GM19463 (cell line): ENCODE results near the gene KSR1.
A peak's percentile ranks its signal among the peaks of the same experiment; 100 is the strongest.

ENCODE experiments used
- ATAC-seq: cut with Tn5 transposase; IDR thresholded peaks from one replicate; pipeline ENCODE4 v1.9.1; 2021; ENCODE audit warnings: mild to moderate bottlenecking, moderate library complexity; ENCODE audit not compliant: unreplicated experiment

Gene KSR1

DNA sequence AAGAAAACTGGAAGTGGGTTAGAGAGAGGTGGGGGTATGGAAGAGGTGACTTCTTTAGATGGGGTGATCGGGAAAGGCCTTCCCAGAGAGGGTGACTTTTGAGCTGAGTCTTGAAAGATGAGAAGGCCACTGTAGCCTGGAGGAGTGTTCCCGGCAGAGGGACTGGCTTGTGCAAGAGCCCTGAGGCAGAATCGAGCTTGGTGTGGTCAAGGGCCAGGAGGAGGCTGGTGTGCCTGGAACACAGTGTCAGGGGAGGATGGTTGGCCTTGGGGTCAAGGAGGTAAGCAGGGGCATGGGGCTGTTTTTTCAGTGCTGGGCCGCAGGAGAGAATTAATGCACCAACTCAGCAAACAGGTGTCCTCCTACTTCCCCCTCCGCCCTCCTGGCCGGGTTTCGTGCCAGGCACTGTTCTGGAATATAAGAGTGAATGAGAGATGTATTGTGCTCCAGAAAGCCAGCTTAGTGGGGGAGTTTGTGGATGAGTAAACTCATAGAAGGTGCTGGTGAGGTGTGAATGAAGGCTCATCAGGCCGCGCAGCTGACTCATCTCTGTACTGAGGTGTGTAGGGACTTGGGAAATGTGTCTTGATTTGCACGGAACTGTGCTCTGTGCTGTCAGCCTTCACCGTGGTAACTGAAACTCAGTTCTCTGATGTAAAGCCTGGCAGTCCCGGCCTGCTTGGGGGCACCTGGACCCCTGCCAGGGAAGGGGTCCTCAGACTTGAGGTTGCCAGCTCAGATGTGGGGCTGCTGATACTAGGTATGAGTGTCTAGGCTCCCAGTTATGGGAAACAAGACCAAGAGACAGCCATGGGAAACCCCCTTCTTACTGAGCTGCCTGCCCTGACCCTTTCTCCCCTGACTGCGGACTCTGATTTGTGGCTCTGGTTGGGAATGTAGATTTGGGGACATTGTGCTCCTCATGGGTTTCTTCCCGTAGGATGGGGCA is 15.3 kb downstream of the KSR1 start:
- ATAC-seq, result peak; percentile 59

DNA sequence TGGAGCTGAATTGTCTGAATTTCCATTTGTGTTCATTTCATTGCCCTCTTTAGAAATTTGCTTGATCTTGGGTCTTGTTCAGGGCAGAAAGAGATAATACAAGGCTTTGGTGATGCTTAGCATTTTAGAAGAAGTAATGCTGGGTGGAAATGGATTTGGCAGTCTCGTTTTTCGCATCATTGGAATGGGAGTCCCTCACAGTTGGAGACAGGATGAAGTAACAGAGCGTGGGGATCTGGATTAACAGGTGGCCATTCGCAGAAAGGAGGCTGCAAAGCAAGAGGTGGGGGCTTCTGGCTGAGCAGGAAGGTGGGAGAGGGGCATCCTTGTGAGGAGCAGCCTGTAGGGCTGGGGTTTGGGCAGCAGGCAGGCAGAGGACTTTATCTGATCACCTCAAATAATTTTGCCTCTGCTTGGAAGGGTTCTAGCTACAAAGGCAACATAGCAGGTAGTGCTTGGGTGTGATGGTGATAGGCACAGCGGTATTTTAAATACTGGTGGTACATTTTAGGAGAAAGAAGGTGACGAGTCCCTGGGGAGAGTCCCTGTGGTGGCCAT is 17.0 kb downstream of the KSR1 start:
- no peak for ATAC-seq

DNA sequence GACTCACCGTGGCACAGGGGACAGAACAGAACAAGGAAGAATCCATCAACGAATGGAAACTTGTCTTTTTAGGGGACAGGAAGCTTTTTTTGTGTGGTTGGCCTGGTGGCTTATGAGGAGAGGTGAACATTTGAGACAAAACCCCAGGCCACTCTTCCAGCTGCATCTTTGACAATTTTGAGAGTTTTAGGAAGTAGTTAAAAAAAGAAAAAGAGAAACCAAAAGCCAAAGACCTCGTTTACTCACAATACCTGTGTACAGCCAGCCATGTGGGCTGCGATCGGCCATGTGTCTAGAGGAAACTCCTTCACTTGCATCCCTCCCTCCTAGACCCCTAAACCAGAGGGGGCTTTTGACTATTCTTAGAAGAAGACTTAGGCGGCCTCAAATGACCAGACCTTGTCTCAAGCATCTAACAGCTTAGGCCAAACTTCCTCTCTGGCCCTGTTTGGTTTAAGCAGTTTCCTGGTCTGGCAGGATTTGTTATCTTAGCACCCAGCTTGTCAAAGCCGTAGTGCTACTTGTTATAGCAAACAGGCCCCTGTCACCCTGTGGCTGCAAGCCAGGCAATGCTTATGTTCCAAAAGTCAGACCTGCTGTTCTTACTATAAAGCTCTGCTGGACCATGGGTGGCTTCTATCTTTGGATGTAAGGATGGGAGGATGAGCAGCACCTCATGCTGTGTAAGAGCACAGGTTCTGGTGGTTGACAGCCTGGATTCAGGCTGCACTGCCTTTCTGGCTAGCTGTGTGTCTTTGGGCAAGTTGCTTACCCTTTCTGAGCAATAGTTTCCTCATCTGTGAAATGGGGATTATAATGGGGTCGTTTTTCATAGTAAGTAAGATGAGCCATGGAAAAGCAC is 17.7 kb downstream of the KSR1 start:
- peak; percentile 18 for ATAC-seq

DNA sequence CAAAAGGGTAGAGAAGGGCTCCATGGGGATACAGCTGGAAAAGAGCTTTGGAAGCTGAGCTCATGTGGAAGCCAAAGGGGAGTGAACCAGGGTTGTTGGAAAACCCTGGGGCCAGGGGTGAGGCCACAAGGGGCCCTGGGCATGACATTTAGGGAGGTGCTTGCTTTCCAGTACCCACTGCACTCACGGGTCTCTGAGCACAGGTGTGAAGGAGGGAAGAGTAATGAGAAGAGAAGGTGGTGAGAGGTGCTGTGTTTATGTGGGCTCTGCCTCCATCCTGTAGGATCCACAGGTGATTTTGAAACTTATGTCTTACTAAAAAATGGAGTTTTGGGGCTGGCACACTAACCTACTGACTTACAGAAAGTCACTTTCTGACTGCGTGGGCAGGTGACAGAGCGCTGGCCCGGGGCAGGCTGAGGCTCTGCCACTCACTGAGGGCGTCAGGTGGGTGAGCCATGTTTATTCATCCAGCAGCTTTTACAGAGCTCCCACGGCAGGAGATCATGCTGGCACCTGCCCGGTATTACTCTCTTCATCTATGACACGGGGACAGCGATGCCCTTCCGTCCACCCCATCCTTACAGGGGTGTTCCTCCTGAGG is 18.9 kb downstream of the KSR1 start:
- no peak for ATAC-seq

DNA sequence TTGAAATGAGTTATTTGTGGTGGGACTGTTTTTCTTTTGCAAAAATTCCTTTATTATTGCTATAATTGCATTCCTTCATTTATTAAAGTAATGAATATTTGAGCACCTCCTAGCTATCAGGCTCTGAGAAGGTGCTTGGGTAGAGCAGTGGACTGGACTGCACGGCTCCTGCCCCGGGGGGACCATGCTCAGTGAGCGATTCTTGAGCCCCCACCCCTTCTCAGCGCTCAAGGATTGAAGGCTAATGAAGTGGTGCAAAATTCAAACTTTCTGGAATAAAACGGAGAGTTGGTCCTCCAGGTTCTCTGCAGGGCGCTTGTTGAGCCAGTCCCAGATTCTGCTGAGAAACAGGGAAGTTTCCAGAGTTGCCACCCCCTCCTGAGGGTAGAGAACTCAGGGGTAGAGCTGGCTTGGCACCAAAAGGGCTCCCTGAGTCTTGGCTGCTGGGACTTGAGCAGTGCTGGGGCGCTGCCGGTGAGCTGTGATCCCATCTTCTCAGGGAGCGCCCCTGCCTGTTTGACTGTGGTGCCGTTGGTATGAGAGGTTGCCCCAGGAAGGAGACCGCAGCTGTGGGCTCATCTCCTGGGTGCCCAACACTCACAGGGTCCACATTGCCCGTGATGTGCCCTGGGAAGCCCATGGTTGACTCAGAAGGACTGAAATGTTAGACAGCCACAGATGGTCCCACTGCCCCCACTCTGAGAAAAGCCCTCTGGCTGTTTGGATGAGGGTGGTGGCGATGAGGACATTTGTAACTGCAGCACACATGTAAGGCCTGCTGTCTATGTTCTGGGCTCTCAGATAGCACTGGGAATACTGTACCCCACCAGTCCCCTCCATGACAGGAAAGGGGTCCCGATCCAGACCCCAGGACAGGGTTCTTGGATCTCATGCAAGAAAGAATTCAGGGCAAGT is 20.0 kb downstream of the KSR1 start:
- ATAC-seq, result no peak

DNA sequence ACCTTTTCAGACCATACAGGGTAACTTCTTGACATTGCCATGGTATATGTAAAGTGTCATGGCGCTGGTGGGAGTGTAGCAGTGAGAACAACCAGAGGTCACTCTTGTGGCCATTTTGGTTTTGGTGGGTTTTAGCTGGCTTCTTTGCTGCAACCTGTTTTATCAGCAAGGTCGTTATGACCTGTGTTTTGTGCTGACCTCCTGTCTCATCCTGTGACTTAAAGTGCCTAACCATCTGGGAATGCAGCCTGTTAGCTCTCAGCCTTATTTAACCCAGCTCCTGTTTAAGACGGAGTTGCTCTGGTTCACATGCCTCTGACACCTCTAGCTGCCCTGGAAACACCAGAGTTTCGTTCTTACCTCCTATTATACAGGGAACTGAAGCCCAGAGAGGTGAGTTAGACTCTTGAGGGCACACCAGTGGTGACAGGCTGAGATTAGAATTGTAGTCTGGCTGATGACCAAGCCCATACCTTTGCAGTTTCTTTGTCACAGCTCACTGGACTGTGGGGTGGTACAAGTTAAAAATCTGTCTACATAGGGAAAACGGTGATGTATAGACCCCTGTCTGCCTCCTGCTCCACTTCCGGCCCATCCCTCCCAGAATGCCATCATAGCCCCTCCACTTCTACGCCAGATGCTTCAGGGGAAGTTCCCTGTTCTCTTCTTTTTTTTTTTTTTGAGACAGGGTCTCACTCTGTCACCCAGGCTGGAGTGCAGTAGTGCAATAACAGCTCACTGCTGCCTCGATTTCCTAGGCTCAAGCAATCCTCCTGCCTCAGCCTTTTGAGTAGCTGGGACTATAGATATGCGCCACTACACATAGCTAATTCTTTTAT is 21.0 kb downstream of the KSR1 start:
- peak; percentile 48 for ATAC-seq

DNA sequence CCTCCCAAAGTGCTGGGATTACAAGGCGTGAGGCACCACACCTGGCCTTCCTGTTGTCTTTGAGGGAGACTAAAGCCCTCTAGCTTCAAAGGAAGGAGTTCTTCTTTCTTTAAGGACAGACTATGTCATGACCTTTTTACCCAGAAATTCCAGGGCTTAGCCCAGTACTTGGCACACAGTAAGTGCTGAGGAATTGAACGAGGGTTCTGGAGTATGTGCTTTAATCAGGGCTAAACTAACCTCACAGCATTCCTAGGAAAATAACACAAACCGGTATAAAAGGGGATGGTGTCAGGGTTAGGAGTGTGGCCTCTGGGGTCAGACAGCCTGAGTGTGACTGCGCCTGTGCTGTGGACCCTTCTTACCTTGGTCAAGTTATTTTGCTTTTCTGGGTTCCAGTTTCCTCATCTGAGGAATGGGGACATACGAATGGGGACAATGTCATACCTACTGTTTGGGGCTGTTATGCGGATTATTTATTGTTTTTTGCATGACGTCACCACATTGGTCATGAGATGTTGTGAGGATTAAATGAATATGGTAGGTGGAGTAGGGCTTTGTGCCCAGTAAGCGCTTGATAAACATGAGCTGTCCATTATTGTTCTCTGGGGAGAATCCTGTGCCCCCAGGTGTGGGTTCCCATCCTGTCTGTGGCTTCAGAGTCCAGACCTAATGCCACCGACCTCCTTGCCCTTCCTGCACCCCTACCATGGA is 21.9 kb downstream of the KSR1 start:
- ATAC-seq, result no peak

DNA sequence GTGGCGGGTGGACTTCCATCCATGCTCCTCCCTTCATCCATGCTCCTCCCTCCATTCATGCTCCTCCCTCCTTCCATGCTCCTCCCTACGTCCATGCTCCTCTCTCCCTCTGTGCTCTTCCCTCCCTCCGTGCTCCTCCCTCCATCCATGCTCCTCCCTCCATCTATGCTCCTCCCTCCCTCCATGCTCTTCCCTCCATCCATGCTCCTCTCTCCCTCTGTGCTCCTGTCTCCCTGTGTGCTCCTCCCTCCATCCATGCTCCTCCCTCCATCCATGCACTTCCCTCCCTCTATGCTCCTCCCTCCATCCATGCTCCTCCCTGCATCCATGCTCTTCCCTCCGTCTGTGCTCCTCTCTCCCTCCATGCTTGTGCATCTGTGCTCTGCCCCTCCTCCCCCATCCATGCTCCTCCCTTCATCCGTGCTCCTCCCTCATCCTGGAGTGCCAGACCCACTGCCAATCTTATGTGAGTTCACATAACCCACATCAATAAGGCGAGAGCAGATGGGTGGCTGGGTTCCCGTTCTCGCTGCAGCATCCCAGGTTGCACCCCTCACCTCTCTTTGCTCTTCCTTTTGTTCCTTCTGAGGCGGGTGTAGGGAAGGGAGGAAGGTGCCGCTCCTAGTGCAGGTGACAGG is 22.8 kb downstream of the KSR1 start:
- ATAC-seq, result no peak

DNA sequence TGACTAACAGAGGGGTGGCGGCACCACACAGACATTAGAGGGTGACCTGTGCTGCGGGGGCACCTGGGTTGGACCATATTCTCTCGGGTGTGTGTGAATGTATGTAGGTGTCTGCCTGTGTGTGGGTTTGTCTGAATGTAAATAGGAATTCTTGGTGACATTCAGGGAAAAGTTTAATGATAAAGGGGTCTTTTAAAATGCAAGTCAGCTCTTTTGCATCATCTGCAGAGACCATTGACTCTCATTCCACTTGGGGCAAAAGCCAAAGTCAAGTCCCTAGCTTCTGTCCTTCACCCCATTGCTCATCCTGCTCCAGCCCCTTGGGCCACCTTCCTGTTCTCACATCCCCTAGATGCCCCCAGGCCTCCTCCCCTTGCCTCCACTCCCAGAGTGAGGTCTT is 23.6 kb downstream of the KSR1 start:
- no peak for ATAC-seq

DNA sequence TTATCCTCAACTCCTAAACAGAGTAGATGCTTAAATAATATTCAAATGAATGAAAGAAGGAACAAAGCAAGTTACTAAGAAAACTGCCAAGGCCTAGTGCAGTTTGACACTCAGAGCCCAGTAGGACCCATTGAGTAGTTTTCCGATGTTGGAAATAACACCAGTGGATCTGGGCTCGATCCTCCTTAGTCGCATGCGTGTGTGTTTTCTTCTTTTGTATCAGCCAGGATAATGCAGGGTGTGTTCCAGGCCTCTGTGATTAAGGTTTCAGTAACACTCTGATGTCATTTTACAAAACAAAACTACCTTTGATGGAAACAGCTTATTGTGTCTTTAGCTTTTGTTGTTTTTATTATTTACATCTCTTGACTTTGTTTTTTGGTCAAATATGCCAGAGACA is 24.5 kb downstream of the KSR1 start:
- ATAC-seq, result no peak

DNA sequence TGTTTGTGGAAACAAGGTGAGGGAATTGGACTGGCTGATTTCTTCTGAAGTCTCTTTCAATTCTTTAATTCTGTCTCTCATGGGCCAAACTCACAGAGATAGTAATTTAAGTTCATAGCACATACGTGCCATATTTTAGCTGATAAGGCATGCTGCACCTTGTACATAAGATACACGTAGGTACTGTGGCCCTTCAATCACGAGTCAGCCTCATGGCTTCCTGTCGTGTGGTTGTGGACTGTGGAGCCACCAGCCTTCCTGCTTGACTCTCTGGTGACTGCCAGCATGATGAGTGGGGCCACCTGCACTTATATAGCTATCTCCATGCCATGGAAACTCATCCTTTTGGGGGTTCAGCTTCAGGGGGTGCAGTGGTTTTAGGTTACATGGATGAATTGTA is 25.1 kb downstream of the KSR1 start:
- peak; percentile 30 for ATAC-seq

DNA sequence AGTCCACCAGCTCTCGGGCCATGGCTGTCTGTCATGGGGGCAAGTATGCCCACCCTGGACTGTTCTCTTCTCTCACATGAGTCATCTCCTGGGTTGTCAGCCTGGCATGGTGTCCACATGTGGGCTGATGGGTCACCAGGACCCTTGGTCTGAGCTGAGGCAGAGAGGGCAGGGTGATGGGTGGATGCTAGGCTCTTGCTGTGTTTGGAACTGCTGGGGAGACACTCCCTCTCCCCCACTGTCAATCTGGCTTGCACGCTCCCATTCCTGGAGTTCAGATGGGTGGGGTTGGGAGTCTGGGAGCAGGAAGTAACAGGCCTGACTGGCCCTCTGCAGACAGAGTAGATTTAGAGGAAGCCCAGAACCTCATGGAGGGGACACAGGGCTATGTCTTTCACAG is 28.9 kb downstream of the KSR1 start:
- no peak for ATAC-seq

DNA sequence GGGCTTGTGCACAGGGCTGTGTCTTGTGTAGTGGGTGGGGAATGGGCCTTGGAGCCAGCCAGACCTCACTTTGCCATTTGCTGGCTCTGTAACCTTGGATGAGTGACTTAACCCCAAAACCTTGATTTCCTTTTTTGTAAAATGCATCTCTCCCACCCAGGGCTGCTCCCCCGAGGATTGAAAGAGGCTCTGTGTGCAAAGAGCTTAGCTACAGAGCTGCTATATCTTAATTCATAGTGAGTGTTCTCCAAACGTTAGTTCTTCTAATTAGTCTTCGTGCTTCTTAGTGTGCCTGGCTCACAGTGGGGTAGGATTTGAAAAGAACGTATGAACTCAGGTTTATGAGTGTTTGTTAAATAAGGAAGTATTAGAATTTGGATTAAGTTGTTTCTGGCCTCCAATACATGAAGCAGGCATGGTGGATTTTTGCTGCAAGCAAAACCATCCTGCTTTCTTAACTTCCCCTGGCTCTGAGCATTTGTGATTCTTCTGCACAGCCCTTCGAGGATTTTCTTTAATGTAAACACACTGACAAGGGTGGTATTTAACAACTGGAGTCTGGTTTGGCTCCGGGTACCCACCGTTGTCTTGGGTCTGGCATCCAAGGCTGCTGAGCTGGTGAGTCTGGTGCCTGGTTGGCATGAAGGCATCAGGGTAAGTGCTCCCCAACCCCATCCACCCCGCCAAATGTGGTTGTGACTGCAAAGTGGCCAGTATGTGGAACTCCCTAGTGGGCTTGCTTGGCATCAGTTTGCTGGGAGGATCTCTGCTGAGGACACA is 29.7 kb downstream of the KSR1 start:
- no peak for ATAC-seq

DNA sequence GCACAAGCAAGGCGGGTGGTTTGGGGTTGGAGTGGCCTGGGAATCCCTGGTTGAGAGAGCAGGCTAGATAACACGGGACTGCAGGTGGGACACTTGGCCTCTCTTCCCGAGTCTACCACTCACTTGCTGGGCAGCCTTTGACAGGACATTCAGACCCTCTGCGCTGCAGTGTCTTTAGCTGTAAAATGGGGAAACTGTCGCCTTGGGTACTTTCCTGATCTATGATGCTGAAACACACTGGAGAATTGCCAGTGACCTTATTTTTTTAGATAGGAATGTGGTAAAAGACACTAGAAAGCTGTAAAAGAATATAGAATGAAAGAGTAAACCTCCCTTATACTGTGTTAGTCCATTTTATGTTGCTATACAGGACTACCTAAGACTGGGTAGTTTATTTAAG is 30.5 kb downstream of the KSR1 start:
- ATAC-seq, result no peak

DNA sequence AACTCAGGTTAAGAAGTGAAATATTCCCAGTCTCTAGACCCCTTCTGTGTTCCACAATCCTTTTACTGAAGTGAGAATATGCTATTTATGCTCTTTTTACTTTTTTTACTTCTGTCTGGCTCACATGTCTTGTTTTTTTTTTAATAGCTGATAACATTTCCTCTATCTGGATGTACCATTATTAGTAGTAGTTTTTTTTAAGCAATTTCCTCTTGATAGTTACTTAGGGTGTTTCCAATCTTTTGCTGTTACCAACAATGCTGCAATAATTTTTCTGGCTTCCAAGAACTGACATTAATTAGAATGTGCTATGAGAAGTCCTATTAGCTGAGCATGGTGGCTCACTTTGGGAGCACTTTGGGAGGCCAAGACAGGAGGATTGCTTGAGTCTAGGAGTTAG is 32.0 kb downstream of the KSR1 start:
- no peak for ATAC-seq

DNA sequence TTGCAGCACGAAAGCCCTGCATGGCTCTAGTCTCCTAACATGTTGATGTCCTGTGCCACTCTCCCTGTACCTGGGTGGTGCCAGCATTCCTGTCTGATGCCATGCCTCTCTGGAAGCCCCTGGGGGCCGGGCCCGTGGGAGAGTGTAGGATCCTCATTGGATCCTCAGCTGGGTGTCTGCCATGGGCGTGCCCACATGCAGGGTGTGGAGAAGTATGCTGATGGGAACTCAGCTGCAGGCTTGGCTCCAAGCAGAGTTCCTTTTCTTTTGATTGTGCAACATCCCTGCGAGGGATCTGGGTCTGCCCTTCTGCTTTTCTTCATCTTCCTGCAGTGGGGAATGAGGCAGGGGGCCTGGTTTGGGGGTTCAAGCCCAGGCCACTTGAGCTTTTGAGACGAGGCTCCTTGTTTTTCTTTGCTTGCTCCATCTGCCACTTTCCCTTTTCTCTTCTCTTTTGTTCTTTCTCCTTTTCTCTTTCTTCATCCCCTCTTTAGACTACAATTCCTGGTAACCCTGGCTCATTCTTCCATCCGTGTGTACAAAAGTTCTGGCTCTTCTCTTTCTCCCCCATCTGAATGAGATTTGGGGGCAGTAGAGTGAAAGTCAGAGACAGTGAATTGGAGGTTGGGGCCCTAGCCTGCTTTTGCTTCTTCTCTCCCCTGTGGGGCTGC is 32.9 kb downstream of the KSR1 start:
- no peak for ATAC-seq

DNA sequence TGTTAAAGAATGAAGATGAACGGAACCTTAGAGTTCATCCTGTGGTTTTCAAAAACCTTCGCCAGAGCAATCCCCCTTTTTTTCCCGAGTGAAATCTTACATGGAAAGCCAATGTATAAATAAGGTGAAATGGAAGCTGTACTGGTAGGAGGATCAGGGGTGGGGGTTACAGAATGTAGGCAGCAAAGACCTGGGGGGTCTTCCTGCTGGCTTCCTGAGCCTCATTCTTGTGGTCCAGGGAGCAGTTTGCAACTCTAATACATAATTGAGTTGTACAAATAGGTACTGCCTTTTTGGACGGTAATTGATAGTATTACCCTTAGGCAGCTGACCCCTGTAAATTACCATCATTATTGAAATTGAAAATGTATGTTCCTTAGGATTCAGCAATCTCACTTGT is 34.1 kb downstream of the KSR1 start:
- no peak for ATAC-seq
